ENCODE data around the gene IKZF5.

DNA sequence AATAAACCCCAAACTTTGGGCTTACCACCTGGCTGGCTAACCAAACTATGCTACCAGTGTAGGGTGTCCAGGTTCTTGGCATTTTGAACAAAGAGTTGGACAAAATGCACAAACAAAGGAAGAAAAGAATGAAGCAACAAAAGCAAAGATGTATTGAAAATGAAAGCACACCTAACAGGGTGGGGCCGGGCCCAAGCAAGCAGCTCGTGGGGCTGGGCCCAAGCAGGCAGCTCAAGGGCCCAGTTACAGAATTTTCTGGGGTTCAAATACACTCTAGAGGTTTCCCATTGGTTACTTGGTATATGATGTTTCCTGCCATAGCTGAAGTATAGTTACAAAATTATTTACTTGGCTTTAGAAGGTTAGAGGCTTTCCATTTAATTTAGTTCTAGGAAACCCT is 15.9 kb upstream of the IKZF5 start:
- TF ChIP-seq, protein P1, sequence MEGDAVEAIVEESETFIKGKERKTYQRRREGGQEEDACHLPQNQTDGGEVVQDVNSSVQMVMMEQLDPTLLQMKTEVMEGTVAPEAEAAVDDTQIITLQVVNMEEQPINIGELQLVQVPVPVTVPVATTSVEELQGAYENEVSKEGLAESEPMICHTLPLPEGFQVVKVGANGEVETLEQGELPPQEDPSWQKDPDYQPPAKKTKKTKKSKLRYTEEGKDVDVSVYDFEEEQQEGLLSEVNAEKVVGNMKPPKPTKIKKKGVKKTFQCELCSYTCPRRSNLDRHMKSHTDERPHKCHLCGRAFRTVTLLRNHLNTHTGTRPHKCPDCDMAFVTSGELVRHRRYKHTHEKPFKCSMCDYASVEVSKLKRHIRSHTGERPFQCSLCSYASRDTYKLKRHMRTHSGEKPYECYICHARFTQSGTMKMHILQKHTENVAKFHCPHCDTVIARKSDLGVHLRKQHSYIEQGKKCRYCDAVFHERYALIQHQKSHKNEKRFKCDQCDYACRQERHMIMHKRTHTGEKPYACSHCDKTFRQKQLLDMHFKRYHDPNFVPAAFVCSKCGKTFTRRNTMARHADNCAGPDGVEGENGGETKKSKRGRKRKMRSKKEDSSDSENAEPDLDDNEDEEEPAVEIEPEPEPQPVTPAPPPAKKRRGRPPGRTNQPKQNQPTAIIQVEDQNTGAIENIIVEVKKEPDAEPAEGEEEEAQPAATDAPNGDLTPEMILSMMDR (IDR thresholded peaks at IDR 0.05 in 4 of 5, conservative IDR thresholded peaks at IDR 0.05 in 1 of 5): no peak
- no peak for TF ChIP-seq POLR2A (IDR thresholded peaks at IDR 0.05)

All from gastrocnemius medialis (tissue), 4 donors.